HG03520 (cell line): ENCODE results near the gene SCGB1A1.
"Not testable (repeated sequence)": the region's sequence is repeated elsewhere in the genome, so short reads cannot be mapped to it uniquely, and the experiment has no call there.

Experiments used
- ATAC-seq: cut with Tn5 transposase; IDR thresholded peaks from one replicate; pipeline ENCODE4 v1.9.1; 2021; ENCODE audit warnings: mild to moderate bottlenecking, moderate library complexity; ENCODE audit not compliant: unreplicated experiment

The SCGB1A1 gene

DNA sequence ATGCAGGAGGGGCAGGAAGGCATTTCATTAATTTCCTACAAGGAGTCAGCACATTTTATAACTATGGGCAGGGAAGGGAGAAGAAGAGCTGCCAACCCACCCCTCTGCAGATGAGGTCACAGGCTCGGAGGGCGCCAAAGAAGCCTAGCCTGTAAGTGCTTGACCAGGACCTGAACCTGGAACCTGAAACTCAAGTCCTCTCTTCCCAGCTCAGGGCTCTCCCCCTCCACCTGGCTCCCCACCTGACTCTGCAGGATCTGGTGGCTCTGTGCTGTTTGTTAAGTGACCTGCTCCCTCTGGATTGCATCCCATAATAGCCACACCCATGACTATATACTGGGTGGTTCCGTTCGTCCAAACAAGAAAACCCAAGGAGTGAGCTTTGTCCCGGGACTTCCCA, 27.3 kb downstream of the SCGB1A1 start:
- ATAC-seq, result no peak

DNA sequence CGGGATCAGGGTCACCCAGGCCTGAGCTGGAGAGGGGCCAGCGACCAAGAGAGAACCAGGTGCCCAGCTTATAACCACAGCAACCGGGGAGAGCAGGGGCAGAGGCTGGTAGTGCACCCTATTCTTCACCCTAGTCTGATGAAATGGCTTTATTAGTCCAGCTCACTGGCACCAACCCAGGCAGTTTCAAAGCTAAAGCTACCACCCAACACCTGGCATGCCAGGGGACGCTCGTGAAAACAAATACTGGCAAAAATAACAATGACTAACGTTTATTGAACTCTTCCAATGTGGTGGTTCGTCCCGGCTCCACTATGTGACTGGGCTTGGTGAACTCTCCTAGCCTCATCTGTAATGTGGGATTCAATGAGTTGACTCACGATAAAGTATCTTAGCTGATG, 30.6 kb downstream of the SCGB1A1 start:
- no peak for ATAC-seq

- ATAC-seq, result not testable (repeated sequence)
These were observed 31.1 kb downstream of the SCGB1A1 start for GRCh38 chr11:62449912-62450311.

DNA sequence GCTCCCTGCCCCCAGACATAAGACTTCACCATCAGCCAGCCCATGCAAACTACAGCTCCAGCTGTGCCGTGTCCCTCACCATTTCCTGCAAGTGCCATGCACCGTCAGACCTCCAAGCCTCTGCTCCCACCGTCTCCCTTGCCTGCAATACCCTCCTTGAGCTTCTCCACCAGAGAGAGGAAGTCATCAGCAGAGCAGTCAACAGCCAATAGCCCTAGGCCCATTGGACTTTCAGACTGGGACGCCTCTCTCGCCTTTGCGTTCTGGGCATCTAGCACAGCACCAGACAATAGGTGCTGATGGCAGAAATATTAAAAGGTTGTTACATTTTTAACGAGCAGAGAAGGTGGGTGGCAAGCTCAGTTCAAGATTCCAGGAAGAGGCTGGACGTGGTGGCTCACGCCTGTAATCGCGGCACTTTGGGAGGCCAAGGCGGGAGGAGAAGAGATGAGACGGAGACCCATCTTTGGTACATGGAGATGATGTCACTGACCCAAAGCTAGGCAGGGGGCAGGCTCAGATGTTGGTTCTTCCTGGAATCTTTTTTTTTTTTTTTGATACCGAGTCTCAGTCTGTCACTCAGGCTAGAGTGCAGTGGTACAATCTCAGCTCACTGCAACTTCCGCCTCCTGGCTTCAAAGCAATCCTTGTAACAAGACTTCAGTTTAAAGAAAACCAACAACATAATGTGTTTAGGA, 31.9 kb downstream of the SCGB1A1 start:
- ATAC-seq, result no peak

DNA sequence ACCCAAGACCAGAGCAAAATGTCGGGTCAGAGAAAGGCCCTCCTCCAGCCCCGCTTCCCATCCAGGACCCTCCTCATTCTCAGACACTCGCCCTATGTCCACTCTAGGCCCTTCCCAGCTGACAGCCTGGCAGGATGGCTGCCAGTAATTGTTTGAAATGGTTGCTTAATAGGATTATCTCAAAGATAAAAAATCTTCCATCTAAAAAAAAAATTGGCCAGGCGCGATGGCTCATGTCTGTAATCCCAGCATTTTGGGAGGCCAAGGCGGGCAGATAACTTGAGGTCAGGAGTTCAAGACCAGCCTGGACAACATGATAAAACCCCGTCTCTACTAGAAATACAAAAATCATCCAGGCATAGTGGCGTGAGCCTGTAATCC, 32.4 kb downstream of the SCGB1A1 start:
- no peak for ATAC-seq

- ATAC-seq, result no peak
These were observed 33.4 kb downstream of the SCGB1A1 start for GRCh38 chr11:62452261-62452660.

DNA sequence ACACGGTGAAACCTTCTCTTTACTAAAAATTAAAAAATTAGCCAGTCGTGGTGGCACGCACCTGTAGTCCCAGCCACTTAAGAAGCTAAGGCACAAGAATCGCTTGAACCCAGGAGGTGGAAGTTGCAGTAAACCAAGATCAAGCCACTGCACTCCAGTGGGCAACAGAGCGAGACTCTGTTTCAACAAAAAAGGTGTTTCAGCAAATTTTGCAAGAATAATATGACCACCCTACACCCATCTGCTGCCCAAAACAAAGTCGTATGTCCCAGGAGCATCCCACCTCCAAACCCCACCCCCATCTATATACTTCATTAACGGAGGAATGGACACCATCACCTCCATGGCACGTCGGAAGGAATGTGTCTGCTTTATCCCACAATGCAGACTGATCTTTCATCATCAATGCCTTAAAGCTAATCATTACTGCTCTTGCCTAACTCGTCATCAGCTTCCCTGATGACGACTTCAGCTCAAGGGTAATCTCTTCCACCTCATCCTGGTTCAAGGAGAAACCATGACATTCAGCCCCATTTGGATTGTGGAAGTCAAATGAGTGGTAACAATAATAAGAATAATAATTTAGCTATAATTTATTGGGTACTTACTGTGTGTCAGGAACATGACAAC, 34.1 kb downstream of the SCGB1A1 start:
- no peak for ATAC-seq

- ATAC-seq, result no peak
These were observed 37.8 kb downstream of the SCGB1A1 start for GRCh38 chr11:62456630-62457029.

- ATAC-seq, result no peak
These were observed 38.6 kb downstream of the SCGB1A1 start for GRCh38 chr11:62457478-62457877.

DNA sequence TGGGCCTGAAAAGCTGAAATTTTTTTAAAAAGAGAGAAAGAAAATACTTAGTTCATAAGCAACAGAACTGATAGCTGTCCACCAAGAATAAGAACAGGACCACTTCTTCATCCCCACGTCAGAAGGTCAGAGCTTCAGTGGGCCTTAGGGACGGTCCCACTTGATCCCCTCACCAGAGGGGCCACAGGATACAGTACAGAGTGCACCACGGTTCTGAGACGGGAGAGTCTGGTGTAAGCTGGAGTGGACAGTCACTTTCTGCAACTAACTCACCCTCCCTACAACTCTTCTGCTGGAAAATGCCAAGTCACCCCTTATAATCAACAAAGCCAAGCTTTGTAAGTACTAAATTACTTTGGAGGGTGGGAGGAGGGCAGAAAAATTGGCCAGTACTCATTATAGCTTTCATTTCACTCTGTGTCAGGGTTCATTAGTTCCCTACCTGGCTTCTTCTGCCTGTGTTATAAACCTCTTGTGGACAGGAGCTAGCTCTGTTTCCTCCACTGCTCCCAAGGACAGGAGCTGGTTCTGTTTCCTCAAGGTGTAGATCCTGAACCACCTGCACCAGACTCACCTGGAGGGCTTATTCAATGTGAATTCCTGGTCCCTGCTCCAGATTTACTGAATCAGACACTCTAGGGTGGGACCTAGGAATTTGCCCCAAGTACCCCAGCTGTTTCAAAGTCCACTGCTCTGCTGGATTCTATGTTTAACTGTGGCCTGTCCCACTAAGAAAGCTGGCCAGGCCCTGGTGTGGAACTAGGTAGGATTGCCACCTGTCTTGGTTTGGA, 39.6 kb downstream of the SCGB1A1 start:
- no peak for ATAC-seq

- ATAC-seq, result no peak
These were observed 40.2 kb downstream of the SCGB1A1 start for GRCh38 chr11:62459080-62459479.

DNA sequence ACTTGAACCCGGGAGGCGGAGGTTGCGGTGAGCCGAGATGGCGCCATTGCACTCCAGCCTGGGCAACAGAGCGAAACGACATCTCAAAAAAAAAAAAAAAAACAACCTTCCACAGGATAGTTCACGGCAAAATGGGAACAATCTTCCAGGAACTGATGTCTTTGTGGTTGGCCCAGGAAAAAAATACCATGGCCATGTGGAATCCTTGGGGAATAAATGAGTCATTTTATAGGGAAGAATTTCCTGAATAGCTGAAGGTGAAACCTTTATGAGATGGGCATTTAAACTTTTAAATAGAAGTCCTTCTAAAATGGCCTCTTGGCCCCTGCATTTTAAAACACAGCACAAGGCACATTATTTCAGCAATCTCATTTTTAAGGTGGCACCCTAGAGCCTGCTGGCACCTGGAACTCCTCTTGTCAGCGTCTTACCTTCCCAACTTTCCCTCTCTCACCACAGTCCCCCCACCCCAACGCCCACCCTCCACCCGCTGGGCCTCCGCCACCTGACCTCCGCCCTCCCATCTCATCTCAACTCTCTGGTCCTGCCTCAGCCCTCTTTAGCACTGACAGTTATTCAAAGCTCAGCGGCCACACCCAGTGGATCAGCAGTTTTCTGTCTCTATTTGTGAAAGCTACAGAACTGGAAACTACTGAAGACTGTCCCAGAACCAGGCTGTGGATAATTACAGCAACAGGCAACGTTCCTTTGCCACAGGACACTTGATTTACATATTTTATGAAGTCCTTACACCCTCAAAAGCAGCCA, 43.1 kb downstream of the SCGB1A1 start:
- no peak for ATAC-seq

- ATAC-seq, result no peak
These were observed 43.7 kb downstream of the SCGB1A1 start for GRCh38 chr11:62462508-62462892.

- no peak for ATAC-seq
These were observed 44.3 kb downstream of the SCGB1A1 start for GRCh38 chr11:62463121-62463542.

DNA sequence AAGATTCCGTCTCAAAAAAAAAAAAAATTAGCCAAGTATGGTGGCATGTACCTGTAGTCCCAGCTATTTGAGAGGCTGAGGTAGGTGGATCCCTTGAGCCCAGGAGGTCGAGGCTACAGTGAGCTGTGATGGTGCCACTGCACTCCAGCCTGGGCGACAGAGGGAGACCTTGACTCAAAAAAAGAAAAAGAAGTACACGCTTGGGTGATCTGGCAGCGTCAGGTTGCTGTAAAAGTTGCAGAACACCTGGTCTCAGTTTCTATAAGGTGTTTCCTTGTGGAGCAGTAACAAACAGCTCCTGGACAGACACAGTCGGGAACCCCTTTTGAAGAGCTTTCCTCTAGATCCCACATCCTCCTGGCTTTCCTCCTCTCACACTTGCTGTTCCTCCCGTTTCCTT, 45.8 kb downstream of the SCGB1A1 start:
- ATAC-seq, result no peak

DNA sequence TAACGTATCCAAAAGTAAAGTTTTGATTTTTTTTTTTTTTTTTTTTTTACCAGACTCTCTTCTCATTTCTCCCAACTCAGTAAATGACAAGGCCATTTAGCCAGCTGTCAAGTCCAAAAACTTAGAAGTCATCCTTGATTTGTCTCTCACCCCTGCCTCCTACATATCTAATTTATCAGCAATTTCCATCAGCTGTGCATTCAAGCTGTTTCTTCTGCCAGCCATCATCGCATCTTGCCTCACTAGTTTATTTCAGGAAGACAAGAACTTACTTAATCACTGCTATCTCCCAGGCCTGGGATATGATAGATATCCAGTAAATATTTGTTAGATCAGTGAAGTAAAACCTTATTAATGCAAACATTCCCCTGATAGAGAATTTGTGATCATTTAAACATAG, 47.6 kb downstream of the SCGB1A1 start:
- no peak for ATAC-seq

DNA sequence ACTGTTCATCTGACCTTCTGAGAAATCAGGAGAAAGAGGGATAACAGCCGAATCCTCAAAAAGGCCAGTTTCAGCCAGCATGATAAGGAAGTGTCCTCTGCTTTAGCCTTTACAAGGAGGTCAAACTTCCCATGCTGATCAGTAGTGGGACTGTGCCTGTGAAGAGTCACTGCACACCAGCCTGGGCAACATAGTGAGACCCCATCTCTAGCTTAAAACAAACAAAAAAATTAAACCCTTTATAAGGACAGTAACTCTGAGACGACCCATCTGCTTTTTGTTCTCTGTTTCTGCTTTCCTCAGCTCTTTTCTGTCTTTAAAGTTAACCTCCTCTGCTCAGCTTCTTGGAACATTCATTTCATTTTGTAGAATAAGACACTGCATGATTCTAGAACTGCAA, 49.7 kb downstream of the SCGB1A1 start:
- ATAC-seq, result no peak

DNA sequence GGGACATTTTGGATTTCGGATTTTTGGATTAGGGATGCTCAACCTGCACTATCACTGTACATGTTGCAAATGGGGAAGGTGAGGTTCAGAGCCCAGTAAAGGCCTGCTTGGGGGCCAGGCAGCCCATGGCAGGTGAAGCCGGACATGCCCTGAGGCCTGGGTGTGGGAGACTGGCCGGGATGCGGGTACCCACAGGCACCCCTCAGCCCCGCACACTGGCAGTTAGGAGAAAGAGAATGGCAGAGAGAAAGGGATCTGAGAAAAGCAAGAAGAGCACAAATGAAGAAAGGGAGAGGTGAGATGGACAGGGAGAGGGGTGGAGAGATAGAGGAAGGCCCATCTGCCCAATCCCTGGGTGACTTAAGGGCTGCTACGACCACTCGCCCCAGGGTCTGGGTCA, 52.8 kb downstream of the SCGB1A1 start:
- ATAC-seq, result no peak

DNA sequence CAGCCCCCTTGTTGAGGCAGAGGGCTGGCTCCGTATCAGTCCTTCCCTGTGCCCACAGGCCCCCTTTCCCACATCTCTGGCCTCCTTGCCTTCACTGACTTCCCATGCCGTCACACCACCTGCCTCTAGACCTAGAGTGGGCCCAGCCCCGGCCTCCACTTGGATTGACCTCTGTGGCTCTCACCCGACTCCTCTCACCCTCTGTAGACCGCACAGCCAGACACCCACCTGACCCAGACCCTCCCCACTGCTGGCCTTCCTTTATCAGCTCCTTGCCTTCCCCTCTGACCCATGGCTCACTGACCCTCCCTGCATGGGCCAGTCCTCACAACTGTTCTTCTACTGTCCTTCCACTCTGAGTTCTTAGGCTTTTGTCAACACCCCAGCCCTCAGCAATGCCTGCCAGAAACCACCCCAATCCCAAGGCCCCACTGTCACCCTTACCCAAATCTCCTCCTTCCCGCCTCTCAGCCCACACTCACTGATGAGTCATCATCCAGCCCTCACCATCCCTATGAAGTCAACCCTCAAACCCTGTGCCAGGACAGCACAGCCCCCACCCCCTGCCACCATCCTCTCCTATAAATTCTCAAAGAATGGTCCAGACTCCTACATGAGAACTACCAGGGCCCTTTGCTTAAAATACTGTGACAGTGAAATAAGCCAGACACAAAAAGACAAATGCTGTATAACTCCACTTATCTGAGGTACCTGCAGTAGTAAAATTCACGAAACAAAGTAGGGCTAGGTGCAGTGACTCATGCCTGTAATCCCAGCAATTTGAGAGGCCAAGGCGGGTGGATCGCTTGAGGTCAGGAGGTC, 53.4 kb downstream of the SCGB1A1 start:
- no peak for ATAC-seq
